Activated CD4-positive, alpha-beta T cell treated with anti-CD3 and anti-CD28 coated beads for 48 hours (primary cell): ENCODE measurements around the gene PPFIA1.

ENCODE experiments used
- DNase-seq: peaks from one replicate; pipeline ENCODE4 v3.0.0-alpha.2; 2020

PPFIA1 gene

DNA sequence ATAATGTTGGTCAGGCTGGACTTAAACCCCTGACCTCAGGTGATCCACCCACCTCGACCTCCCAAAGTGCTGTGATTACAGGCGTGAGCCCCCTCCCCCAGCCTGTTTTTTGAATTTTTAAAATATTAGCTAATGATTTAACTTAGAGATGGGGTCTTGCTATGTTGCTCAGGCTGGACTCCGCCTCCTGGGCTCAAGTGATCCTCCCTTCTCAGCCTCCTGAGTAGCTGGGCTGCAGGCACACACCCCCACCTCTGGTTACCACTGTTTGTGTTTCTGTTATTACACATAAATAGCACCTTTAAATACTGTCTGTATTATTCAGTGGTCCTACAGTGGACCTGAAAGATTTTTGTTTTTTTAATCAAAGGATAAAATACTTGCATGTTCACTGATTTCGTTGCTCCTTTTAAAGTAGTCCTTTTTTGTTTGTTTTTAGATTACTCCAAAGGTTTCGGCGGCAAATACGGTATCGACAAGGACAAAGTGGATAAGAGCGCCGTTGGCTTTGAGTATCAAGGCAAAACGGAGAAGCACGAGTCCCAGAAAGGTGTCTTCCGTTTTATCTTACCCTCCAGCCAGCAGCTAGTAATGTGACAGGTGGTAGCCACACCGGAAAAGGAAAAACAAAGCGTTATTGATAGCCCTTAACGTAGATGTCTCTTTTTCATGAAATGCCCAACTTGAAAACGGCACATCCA lies 149.0 kb downstream of the PPFIA1 start:
- DNase-seq: no peak

DNA sequence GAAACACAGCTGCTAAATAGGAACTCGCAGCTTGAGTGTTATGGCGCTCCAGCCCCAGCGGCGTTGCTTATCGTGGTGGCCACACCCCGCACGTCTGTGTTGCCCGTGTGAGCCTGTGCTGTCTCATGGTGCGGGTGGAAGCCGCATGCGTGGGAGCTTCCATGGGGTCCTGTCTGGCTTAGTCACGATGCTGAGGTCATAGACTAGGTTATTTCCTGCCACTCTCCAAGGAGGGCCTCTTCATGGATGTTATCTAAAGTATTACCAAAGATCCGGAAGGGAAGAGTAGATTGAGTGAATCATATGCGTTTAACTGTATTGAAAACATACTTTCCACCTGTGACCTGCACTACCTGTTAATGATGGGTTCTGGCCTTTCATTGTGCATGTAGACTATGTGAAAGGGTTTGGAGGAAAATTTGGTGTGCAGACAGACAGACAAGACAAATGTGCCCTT lies 149.5 kb downstream of the PPFIA1 start:
- DNase-seq: no peak

DNA sequence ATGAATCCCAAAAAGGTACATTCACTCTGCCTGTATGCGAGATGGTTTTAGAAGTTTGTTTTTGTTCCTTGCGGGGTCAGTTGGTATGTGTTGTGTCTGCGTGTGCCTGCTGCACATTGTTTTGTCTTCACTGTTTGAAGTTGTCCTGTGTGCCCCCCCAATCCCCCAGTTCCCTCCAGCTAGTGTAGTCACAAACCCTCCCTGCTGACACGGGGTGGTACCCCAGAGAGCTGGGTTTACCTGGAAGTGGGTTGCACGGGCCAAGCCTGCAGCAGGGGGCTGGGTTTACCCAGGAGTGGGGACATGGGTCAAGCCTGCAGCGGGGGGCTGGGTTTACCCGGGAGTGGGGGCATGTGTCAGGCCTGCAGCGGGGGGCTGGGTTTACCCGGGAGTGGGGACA lies 150.0 kb downstream of the PPFIA1 start:
- no peak for DNase-seq

DNA sequence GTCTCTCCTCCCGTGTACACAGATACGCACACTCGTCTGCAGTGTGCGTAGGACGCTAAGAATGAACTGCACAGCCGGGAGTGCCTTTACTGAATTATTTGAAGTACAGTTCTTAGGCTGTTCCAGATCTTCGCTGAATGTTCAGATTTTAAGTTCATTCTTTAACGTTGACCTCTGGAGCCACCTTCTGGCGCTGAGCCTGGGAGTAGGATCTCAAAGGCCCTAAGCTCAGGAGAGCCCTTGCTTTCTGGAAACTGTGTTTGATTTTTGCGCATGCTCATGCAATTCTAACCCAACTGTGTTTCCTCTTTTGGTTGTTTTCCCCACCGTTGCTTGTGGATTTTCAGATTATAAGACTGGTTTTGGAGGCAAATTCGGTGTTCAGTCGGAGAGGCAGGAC lies 150.6 kb downstream of the PPFIA1 start:
- DNase-seq: no peak

DNA sequence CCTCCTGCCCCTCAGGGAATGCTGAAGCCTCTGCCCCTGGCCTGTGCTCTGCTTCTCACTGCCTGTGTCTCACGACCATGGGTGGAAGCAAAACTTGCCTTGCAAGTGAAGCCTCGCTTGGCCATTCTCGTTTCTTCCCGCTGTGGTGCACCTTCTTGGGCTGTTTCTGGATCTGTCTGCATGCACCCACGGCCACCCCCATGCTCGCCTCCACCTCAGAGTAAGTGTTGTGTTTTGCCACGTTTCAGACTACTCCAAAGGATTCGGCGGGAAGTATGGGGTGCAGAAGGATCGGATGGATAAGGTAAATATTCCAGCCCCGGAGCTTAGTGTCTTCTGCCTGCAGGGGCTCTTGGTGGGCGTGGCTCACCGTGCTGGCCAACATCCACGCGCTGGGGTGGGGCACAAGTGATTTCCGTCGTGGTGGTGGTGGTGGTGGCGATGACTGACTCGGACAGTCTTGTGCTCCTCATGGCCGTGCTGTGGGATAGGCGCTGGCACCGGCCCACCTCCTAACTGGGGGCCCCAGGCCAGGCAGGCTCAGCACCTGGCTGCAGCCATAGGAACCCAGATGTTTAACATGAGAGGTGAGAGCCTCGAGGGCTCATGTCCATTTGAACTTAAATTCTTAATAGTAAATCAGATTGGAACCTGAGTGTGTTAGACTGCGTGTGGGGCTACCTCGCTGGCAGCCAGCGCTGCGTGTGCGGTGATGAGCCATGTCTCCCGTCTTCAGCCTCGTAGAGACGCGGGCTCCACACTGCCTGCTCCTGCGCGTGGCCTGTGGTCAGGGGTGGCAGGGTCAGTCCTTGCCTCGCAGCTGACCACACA lies 152.4 kb downstream of the PPFIA1 start:
- no peak for DNase-seq

DNA sequence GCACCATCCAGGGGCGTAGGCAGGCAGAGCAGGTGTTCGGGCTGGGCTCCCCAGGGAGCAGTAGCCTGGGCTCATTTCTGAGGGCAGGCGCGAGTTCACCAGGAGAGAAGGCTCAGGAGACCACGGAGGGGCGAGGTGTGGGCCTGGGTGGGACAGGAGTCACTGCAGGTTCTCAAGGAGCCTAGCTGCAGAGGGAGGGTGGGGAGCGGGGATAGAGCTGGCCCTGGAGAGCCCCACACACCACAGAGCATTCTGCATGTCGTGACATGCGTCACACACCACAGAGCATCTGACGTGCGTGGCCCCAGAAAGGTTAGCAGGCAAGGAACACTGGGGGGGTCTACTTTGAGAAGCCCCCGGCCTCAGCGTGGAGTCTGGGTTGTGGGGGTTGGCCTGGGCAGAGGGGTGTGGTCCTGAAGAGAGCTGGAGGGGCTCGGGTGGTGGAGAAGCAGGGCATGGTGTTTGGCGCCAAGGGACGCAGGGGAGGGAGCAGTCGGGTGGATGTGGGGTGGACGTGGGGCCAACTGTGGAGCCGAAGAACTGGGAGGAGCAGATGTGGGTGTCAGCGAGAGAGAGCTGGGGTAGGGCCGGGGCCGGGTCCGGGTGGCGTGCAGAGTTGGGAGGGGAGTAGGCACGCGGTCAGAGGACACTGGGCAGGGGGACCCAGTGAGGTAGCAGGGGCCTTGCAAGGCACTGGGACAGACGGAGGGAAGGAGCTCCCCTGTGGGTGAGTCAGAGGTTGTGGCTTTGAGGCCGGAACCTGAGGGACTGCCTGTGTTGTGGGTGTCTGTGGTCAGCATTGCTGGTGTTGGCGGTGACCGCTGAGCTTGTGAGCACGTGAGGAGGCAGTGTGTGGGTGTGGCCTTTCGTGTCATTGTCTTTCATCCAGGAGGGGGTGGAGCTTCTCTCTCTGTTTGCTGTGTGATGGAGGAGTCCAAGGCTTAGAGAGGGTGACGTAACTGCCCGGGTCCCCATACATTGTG lies 153.3 kb downstream of the PPFIA1 start:
- DNase-seq: peak; percentile 57

DNA sequence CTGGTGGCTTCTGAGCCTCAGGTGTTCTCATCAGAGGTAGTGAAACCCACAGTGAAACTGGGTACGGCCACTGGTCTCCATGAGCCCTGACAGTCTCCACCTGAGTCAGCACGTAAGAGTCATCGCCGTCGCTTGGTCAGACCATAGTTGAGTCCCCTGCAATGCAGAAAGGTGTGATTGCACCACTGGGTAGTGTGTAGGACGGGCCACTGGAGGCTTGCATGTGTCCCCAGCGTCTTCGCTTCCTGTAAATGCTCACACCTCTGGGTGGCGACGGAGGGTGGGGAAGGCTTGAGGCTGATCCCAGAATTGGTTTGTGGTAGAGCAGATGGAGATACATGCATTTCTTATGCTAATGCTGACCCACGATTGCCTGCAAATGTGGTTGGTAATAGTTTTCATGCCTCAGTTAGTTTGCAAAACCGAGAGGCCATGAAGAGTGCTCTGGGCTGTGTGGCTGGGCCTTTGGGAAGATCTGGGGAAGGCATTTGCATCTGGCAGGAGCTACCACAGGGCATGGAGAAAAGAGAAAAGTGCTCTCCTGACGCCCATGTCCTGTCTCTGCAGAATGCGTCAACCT lies 154.4 kb downstream of the PPFIA1 start:
- DNase-seq: no peak

DNA sequence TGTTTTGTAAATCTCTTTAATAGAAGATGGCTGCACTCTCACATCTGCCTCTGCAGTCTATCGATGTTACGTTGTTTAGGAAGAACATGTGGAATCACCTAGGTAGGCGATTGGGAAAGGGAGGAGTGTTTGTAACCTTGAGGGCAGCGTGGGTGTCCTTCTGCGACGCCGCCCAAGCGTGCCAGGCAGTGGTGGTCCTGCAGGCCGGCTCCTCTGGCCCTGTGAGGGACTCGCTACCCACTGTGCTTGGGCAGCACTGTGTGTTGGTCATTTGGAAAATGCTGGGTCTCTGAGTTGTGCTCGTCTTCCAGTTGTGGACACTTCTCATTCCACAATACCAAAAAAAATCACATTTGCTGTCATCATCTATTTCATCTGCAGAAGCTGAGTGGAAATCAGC lies 156.9 kb downstream of the PPFIA1 start:
- no peak for DNase-seq

DNA sequence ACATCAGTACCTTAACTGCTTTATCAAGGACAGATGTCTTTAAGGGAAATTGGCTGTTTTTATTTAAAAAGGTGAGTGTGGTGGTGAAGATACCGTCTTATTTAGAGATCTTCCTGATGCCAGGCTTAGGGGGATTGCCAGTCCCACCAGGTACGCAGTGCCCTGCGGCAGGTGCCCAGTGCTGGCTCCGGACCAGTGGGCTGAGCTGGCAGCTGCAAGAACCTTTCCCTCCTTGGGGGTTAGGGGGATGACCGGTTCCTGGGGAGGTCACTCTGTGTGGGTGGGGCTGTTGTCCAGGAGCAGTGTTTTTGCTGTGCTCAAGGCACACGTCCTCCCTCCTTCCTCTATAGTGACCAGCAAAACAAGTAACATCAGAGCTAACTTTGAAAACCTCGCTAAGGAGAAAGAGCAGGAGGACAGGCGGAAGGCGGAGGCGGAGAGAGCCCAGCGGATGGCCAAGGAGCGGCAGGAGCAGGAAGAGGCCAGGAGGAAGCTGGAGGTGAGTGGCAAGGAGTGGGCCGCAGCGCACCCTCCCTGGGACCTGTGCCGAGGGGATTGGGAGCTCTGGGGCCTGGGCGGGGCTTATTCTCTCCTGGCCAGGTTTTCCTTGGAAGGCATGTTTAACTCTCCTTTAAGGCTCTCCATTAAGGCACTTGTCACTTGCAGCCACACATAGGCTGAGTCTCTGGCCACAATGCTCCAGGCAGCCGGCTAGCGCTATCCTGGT lies 158.4 kb downstream of the PPFIA1 start:
- DNase-seq: no peak

DNA sequence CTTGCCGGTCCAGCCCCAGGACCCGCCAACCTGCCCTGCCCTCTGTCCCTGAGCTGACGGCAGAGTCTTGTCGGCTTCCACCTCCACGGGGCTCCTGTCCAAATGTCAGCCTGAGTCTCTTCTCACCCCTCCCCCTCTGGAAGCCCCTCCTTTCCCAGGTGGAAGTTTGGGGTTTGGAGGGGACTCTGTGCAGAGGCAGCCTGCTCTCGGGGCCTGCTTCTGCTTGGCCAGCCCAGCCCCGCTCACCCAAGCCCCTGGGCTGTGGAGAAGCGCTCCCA lies 158.9 kb downstream of the PPFIA1 start:
- no peak for DNase-seq

DNA sequence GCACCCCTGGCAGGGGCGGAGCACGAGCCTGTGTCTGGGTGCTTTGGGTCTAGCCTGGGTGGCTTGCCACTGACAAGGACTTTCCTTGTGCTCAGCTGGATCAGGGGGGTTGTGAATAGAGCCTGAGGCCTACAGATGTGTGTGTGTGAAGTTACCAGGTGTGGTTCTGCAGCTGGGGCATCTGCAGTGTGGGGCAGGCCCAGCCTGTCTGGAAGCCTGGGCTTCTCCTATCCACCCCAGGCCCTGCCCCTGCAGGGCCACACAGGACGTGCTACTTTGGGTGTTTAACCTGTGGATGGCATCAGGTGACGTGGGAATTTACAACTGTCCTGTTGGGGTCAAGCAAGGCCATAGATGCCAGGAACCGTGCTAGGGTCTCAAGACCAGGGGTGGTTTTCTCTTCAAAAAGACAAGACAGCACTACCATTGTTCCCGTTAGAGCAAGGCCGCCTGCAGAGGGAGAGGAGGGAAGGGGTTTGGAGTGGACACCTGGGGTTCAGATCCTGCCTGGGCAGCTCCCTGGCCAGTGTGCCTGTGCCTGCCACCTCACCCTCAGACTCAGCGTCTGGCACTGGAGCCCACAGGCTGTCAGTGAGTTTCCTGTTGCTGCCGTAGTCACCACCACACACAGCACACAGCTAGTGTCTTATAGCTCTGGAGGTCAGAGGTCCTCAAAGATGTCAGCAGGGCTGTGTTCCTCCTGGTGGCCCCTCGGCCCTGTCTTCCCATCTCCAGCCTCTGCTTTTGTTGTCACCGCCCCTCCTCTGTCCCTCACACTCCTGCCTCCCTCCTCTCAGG lies 159.4 kb downstream of the PPFIA1 start:
- DNase-seq: no peak

DNA sequence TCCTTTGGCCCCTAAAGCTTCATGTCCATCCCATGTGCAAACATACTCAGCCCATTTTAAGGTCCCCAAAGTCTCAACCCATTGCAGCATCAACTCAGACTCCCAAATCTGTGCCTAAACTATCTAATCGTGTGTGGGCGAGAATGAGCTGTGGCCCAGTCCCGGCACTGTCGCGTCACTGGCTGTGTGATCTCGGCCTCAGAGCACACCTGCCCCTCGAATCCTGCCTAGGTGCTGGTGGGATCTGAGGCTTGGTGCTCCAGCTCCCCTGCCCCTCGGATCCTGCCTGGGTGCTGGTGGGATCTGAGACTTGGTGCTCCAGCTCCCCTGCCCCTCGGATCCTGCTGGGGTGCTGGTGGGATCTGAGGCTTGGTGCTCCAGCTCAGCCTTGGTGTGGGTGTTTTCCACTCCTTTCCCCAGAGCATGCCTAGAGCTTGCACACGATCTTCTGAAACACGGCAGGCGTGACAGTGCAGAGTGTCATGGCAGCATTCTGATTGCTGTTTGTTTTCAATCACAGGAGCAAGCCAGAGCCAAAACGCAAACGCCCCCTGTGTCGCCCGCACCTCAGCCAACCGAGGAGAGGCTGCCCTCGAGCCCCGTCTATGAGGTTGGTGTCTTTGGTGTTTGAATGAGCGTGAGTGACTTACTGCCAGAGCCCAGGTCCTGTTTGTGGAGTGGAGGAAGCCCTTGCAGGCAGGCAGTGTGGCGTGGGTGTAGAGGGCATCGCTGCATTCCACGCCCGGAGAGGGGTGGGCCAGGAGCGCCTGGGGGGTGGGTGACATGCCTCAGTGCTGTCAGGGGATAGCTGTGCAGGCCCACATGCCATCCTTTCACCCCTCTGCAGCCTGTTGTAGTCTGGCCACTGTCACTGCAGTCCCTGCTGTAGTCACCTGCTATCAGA lies 160.4 kb downstream of the PPFIA1 start:
- no peak for DNase-seq

DNA sequence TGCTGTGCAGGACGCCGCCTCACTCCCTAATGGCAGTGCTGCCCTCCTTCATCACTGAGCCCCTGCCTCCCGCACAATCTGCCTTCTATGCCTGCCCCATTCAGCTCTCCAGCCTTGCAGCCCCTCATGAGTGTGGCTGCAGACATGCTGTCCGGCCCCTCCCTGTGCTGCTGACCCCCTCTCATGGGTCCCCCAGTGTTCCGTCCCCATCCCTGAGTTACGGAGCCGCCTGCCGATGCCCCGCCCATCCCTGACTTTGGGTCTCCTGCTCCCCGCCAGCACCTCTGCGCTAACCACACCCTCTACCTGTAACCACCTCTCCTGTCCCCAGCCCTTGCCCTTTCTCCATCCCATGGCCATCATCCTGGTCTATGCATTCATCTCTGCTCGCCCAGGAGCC lies 161.1 kb downstream of the PPFIA1 start:
- no peak for DNase-seq

DNA sequence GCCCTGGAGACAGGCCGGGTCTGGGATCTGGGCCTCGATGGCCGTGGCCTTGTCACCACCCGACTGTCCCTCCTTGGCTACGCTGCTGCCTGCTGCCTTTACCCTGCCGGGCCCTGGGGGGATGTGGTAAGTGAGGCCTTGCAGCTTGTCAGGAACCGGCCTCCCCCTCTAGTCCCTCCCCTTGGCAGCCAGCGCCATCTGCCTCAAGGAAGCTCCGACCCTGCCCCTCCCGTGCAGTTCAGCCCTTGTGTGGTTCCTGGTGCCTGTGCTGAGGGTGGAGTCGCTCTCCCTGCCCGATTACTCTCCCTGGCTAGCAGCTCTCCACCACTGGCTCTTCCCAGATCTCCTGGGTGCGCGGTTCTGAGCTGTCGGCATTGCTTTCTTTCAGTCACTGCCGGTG lies 161.6 kb downstream of the PPFIA1 start:
- no peak for DNase-seq

DNA sequence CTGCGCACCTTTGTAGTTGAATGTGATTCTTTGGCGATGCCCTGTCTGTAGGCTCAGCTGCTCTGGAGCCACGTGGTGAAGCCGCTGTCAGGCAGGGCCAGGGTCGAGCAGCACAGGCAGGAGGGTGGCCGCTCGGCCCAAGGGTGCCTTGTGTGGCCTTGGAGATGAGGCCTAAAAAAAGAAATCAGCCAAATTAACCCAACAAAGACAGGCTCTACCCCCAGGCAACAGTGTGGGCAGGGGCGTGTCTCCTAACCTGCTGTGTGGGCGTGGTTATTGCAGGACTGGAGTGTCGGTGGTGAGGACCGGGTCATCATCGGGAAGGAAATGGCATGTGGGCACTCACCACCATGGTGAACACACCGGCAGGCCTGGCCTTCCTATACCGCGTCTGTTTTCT lies 162.1 kb downstream of the PPFIA1 start:
- no peak for DNase-seq

DNA sequence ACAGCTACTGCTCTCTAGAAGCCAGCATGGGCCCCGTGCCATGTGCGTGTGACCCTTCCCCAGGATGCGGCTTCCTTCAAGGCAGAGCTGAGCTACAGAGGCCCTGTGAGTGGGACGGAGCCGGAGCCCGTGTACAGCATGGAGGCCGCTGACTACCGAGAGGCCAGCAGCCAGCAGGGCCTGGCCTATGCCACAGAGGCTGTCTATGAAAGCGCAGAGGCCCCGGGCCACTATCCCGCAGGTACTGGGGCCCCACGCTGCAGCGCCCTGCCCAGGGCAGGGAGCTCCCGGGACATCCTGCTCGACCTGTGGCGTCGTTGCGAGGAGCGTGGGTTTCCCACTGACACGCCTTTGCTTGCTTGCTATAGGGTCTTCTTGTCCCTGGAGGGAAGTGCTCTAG lies 162.5 kb downstream of the PPFIA1 start:
- no peak for DNase-seq

DNA sequence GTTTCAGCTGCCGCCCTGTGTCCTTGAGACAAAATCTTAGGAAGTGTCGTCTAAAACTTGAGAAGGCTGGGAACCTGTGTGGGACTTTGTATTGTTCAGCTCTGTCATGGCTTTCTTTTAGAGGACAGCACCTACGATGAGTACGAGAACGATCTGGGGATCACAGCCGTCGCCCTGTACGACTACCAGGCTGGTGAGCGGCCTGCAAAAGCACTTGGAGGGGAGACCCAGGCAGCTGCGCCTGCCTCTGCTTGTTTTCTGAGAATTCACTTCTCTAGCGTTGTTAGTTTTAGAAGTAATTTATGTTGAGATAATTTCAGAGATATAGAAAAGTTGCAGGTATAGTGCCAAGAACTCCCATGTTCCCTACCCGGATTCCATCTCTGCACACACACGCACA lies 163.0 kb downstream of the PPFIA1 start:
- DNase-seq: no peak
